ENCODE data around the gene U2AF2. TPM values are rescaled to one million over a fixed set of nuclear protein-coding genes. Genes with fewer than 3 reads are reported as not detected.

U2AF2 gene
- total and polyA plus RNA-seq, 2 experiments from 2014 or later, result 16.1 to 99.6 TPM

DNA sequence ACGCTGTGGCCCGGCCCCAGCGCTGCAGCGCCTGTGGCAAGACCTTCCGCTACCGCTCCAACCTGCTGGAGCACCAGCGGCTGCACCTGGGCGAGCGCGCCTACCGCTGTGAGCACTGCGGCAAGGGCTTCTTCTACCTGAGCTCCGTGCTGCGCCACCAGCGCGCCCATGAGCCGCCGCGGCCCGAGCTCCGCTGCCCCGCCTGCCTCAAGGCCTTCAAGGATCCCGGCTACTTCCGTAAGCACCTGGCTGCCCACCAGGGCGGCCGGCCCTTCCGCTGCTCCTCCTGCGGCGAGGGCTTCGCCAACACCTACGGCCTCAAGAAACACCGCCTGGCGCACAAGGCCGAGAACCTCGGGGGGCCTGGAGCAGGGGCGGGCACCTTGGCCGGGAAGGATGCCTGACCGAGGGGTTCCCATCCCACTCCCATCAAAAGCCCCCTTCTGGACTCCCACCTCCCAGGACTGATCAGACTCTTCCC lies 38.4 kb upstream of the U2AF2 start:
- no peak overlapping the region for H2AFZ ChIP-seq
- no peak overlapping the region for H3K27ac ChIP-seq
- DNase-seq (ENCODE audit: low spot score), result no peak
- H3K9me2 ChIP-seq (replicated peaks; ENCODE audit: insufficient read depth), result no peaks in the 10 kb centered on the region
- H3K79me2 ChIP-seq, result peaks cover 4% of the 10 kb centered on the region
- no peaks in the 10 kb centered on the region for H3K27me3 ChIP-seq
- 98% methylated on average over 35 of the region's 38 CpGs for WGBS (ENCODE audit: low lambda C conversion rate, missing lambda C conversion rate)
- no peaks in the 10 kb centered on the region for H4K20me1 ChIP-seq (ENCODE audit: insufficient read depth, poor library complexity, severe bottlenecking)
- H3K36me3 ChIP-seq (replicated peaks; ENCODE audit: insufficient read depth, low read depth), result no peaks in the 10 kb centered on the region
- no peaks in the 10 kb centered on the region for H3K4me1 ChIP-seq (ENCODE audit: insufficient read depth)
- no peak overlapping the region for H3K4me3 ChIP-seq
- no peak overlapping the region for H3K4me2 ChIP-seq
- no peaks in the 10 kb centered on the region for H3K9me3 ChIP-seq (ENCODE audit: low read depth)
- TF ChIP-seq EZH2 (IDR thresholded peaks at IDR 0.05; ENCODE audit: borderline replicate concordance) (no peak), EZH2phosphoT487 (IDR thresholded peaks at IDR 0.05; ENCODE audit: low read depth, severe bottlenecking, unreplicated experiment) (no peak)
- TF ChIP-seq, protein P1, sequence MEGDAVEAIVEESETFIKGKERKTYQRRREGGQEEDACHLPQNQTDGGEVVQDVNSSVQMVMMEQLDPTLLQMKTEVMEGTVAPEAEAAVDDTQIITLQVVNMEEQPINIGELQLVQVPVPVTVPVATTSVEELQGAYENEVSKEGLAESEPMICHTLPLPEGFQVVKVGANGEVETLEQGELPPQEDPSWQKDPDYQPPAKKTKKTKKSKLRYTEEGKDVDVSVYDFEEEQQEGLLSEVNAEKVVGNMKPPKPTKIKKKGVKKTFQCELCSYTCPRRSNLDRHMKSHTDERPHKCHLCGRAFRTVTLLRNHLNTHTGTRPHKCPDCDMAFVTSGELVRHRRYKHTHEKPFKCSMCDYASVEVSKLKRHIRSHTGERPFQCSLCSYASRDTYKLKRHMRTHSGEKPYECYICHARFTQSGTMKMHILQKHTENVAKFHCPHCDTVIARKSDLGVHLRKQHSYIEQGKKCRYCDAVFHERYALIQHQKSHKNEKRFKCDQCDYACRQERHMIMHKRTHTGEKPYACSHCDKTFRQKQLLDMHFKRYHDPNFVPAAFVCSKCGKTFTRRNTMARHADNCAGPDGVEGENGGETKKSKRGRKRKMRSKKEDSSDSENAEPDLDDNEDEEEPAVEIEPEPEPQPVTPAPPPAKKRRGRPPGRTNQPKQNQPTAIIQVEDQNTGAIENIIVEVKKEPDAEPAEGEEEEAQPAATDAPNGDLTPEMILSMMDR (IDR thresholded peaks at IDR 0.05; ENCODE audit: poor library complexity), result no peak

DNA sequence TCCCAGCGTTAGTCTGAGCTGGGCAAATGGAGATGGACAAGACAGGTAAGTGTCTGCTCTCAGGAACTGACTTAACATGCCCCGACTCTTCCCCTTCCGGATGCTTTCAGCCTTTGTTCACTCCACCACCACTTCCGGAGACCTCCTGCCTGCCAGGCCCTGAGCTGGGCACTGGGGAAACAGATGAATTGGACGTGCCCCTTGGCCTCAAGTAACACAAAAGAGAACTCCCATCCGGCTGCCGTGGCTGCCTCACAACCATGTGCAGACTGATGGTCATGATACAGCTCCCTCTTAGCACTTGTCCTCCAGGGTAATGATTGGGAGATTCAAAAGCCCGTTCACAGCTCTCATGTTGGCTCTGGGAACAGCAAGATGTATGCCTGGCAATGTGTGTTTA lies 37.4 kb upstream of the U2AF2 start:
- Histone ChIP-seq H4K20me1 (ENCODE audit: insufficient read depth, poor library complexity, severe bottlenecking) (no peaks in the 10 kb centered on the region), H3K27ac (no peak overlapping the region), H3K79me2 (no peaks in the 10 kb centered on the region), H3K9me3 (ENCODE audit: low read depth) (no peaks in the 10 kb centered on the region), H3K4me2 (no peak overlapping the region), H3K4me3 (no peak overlapping the region), H3K4me1 (ENCODE audit: insufficient read depth) (no peaks in the 10 kb centered on the region), H3K27me3 (no peaks in the 10 kb centered on the region), H3K9me2 (replicated peaks; ENCODE audit: insufficient read depth) (no peaks in the 10 kb centered on the region), H3K36me3 (replicated peaks; ENCODE audit: insufficient read depth, low read depth) (no peaks in the 10 kb centered on the region), H2AFZ (no peak overlapping the region)
- WGBS (ENCODE audit: low lambda C conversion rate, missing lambda C conversion rate), result 96% methylated on average over 8 of the region's 8 CpGs
- TF ChIP-seq, protein P1 (IDR thresholded peaks at IDR 0.05; ENCODE audit: poor library complexity), result no peak
- no peak for TF ChIP-seq EZH2 (IDR thresholded peaks at IDR 0.05; ENCODE audit: borderline replicate concordance)
- TF ChIP-seq EZH2phosphoT487 (IDR thresholded peaks at IDR 0.05; ENCODE audit: low read depth, severe bottlenecking, unreplicated experiment), result no peak
- DNase-seq (ENCODE audit: low spot score), result no peak

DNA sequence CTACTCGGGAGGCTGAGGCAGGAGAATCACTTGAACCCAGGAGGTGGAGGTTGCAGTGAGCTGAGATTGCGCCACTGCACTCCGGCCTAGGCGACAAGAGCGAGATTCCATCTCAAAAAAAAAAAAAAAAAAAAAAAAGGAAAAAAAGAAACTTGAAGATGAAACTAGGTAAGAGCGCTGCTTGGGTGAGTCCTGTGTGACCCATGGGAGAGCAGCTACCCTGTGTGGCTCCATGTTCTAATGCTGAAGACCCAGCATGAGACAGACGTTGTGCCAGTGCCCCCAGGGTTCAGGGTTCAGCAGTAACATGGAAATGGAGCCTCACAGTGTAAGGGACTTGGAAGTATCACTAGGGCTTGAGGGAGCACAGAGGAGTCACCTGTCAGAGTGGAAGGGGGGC lies 36.4 kb upstream of the U2AF2 start:
- 98% methylated on average over 7 of the region's 7 CpGs for WGBS (ENCODE audit: low lambda C conversion rate, missing lambda C conversion rate)
- no peak for TF ChIP-seq EZH2 (IDR thresholded peaks at IDR 0.05; ENCODE audit: borderline replicate concordance)
- TF ChIP-seq, protein P1 (IDR thresholded peaks at IDR 0.05; ENCODE audit: poor library complexity), result no peak
- no peak for TF ChIP-seq EZH2phosphoT487 (IDR thresholded peaks at IDR 0.05; ENCODE audit: low read depth, severe bottlenecking, unreplicated experiment)
- Histone ChIP-seq H3K27ac (no peak overlapping the region), H3K9me2 (replicated peaks; ENCODE audit: insufficient read depth) (no peaks in the 10 kb centered on the region), H3K27me3 (no peaks in the 10 kb centered on the region), H3K79me2 (peaks cover 6% of the 10 kb centered on the region), H2AFZ (no peak overlapping the region), H3K4me1 (ENCODE audit: insufficient read depth) (no peaks in the 10 kb centered on the region), H4K20me1 (ENCODE audit: insufficient read depth, poor library complexity, severe bottlenecking) (peaks cover 1% of the 10 kb centered on the region), H3K4me3 (no peak overlapping the region), H3K4me2 (no peak overlapping the region), H3K9me3 (ENCODE audit: low read depth) (no peaks in the 10 kb centered on the region), H3K36me3 (replicated peaks; ENCODE audit: insufficient read depth, low read depth) (no peaks in the 10 kb centered on the region)
- DNase-seq (ENCODE audit: low spot score), result no peak

DNA sequence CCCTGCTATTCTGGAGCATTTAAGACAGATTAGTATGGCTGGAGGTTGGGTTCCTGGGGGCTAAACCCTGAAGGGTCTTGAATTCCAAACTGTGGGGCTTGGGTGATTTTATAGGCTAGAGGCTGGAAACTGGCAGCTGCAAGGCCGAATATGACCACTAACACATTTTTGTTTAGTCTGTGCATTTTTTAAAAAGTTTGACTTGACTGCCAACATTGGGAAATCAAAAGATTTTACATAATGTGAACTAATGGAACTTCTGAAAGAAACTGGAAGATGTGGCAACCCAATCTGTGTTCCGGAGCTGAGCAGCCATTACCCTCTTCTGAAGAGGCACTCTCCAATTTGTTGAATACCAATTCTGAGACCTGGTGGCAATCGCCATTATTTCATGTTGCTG lies 35.5 kb upstream of the U2AF2 start:
- no peaks in the 10 kb centered on the region for H3K9me2 ChIP-seq (replicated peaks; ENCODE audit: insufficient read depth)
- H3K4me2 ChIP-seq, result no peak overlapping the region
- H3K36me3 ChIP-seq (replicated peaks; ENCODE audit: insufficient read depth, low read depth), result no peaks in the 10 kb centered on the region
- H2AFZ ChIP-seq, result no peak overlapping the region
- TF ChIP-seq, protein P1 (IDR thresholded peaks at IDR 0.05; ENCODE audit: poor library complexity), result no peak
- TF ChIP-seq EZH2 (IDR thresholded peaks at IDR 0.05; ENCODE audit: borderline replicate concordance), result no peak
- no peak for TF ChIP-seq EZH2phosphoT487 (IDR thresholded peaks at IDR 0.05; ENCODE audit: low read depth, severe bottlenecking, unreplicated experiment)
- H3K27me3 ChIP-seq, result no peaks in the 10 kb centered on the region
- no peaks in the 10 kb centered on the region for H3K9me3 ChIP-seq (ENCODE audit: low read depth)
- H4K20me1 ChIP-seq (ENCODE audit: insufficient read depth, poor library complexity, severe bottlenecking), result peaks cover 5% of the 10 kb centered on the region
- H3K4me1 ChIP-seq (ENCODE audit: insufficient read depth), result peaks cover 4% of the 10 kb centered on the region
- peak overlapping the region; percentile 23 for H3K27ac ChIP-seq
- no peak overlapping the region for H3K4me3 ChIP-seq
- peaks cover 11% of the 10 kb centered on the region for H3K79me2 ChIP-seq
- DNase-seq (ENCODE audit: low spot score), result no peak
- 83% methylated on average over 3 of the region's 3 CpGs for WGBS (ENCODE audit: low lambda C conversion rate, missing lambda C conversion rate)

Data from hepatocyte (in vitro differentiated cells).